H1 (cell line): ENCODE measurements around the gene TP53BP2. TPM values are rescaled to one million over a fixed set of nuclear protein-coding genes. Genes with fewer than 3 reads are reported as not detected.

Source experiments
- CTCF ChIA-PET: fragments of 300-600 bp; sonication (Branson Sonifier 250); formaldehyde crosslinking; loops from one replicate; lab custom pipeline; 2021; ENCODE audit not compliant: partially characterized antibody; lab: Charles Lee
- POLR2A ChIA-PET: fragments of 300-600 bp; sonication (Branson Sonifier 250); formaldehyde crosslinking; loops from one replicate; lab custom pipeline; 2021; ENCODE audit warnings: inconsistent platforms; ENCODE audit not compliant: partially characterized antibody; lab: Charles Lee
- DNase-seq, 2 experiments: peaks; one replicate each; pipeline versions ENCODE4 v3.0.0 to v3.0.0-alpha.2; 2010 to 2022; ENCODE audit warnings: low spot score in 2 of 2, low read depth in 1 of 2, mixed read lengths in 1 of 2
- FAIRE-seq: peaks from 2 replicates; lab custom pipeline; 2011; peaks lifted over from hg19 to GRCh38; lab: Jason Lieb, UNC
- H2AFZ ChIP-seq: 2 replicates; pipeline ENCODE4 v1.8.1; 2012; ENCODE audit warnings: low read length, inconsistent platforms
- H2AK5ac ChIP-seq: 2 replicates; pipeline ENCODE4 v1.6.1; 2013; ENCODE audit warnings: low read depth, low read length
- H2BK120ac ChIP-seq: replicated peaks from 2 replicates; pipeline ENCODE3; 2013; ENCODE audit warnings: low read depth, low read length, inconsistent platforms
- H2BK12ac ChIP-seq: 2 replicates; pipeline ENCODE4 v1.6.1; 2013; ENCODE audit warnings: low read depth, low read length
- H2BK15ac ChIP-seq: 2 replicates; pipeline ENCODE4 v1.6.1; 2013; ENCODE audit warnings: low read length
- H2BK20ac ChIP-seq: 2 replicates; pipeline ENCODE4 v1.6.1; 2013; ENCODE audit warnings: low read length
- H2BK5ac ChIP-seq: 2 replicates; pipeline ENCODE4 v1.6.1; 2013; ENCODE audit warnings: low read depth, low read length
- H3K14ac ChIP-seq: 2 replicates; pipeline ENCODE4 v1.6.1; 2013; ENCODE audit warnings: inconsistent platforms; ENCODE audit not compliant: insufficient read length
- H3K18ac ChIP-seq: 2 replicates; pipeline ENCODE4 v1.6.1; 2013; ENCODE audit warnings: low read length; ENCODE audit errors: extremely low read depth
- H3K23ac ChIP-seq: 2 replicates; pipeline ENCODE4 v1.6.1; 2013; ENCODE audit warnings: inconsistent platforms; ENCODE audit not compliant: insufficient read length
- H3K23me2 ChIP-seq: 2 replicates; pipeline ENCODE4 v1.6.1; 2013; ENCODE audit warnings: low read depth, low read length
- H3K27ac ChIP-seq: 2 replicates; pipeline ENCODE4 v1.6.1; 2011; ENCODE audit warnings: low read depth, low read length, inconsistent platforms
- H3K27me3 ChIP-seq, 4 experiments: replicated peaks in 1 of 4; 1 replicate in 1 of 4; 2 replicates in 3 of 4; pipeline versions ENCODE4 v1.6.1 to v1.8.1; 2011 to 2013; ENCODE audit warnings: low read length in 3 of 4, mild to moderate bottlenecking in 3 of 4, inconsistent platforms in 2 of 4, mixed read lengths in 2 of 4, moderate library complexity in 1 of 4; ENCODE audit not compliant: control insufficient read depth in 3 of 4, insufficient read depth in 3 of 4; ENCODE audit errors: extremely low read depth in 1 of 4
- H3K36me3 ChIP-seq, 4 experiments: 2 replicates each; pipeline versions ENCODE4 v1.6.1 to v1.8.1; 2011 to 2013; ENCODE audit warnings: mild to moderate bottlenecking in 4 of 4, low read length in 3 of 4, moderate library complexity in 2 of 4, control low read depth in 1 of 4, inconsistent platforms in 1 of 4; ENCODE audit not compliant: insufficient read depth in 4 of 4, control insufficient read depth in 2 of 4
- H3K4ac ChIP-seq: replicated peaks from 2 replicates; pipeline ENCODE3; 2013; ENCODE audit warnings: low read length, low read depth, mixed read lengths, inconsistent platforms; ENCODE audit not compliant: insufficient read length
- H3K4me1 ChIP-seq, 4 experiments: replicated peaks in 1 of 4; 1 replicate in 1 of 4; 2 replicates in 3 of 4; pipeline versions ENCODE4 v1.6.1 to v1.8.1; 2011 to 2013; ENCODE audit warnings: low read length in 3 of 4, inconsistent platforms in 2 of 4, mixed read lengths in 1 of 4; ENCODE audit not compliant: insufficient read depth in 4 of 4, control insufficient read depth in 3 of 4
- H3K4me2 ChIP-seq, 2 experiments: 2 replicates each; pipeline versions ENCODE4 v1.6.1 to v1.8.1; 2011 to 2013; ENCODE audit warnings: low read depth in 2 of 2, low read length in 2 of 2, control low read depth in 1 of 2, inconsistent platforms in 1 of 2, mild to moderate bottlenecking in 1 of 2; ENCODE audit not compliant: insufficient read depth in 1 of 2
- H3K4me3 ChIP-seq, 4 experiments: fragments of 200-600, 300-600 bp in 1 of 4; sonication (generic), shearing (Covaris generic), sonication (Bioruptor Twin) in 1 of 4; 2 replicates each; pipeline versions ENCODE4 v1.5.1 to v1.8.1; 2011 to 2016; ENCODE audit warnings: low read length in 4 of 4, low read depth in 3 of 4, control low read depth in 2 of 4, inconsistent platforms in 2 of 4, mild to moderate bottlenecking in 2 of 4, mixed read lengths in 1 of 4, moderate library complexity in 1 of 4; ENCODE audit not compliant: insufficient read depth in 2 of 4; ENCODE audit errors: extremely low read depth in 1 of 4
- H3K56ac ChIP-seq: replicated peaks from 2 replicates; pipeline ENCODE3; 2013; ENCODE audit warnings: low read depth, mild to moderate bottlenecking, mixed read lengths, low read length, inconsistent platforms; ENCODE audit not compliant: insufficient read length
- H3K79me1 ChIP-seq: 2 replicates; pipeline ENCODE4 v1.6.1; 2013; ENCODE audit warnings: low read depth, low read length, control low read depth
- H3K79me2 ChIP-seq, 2 experiments: 2 replicates each; pipeline versions ENCODE4 v1.6.1 to v1.8.1; 2012 to 2013; ENCODE audit warnings: low read length in 2 of 2, mild to moderate bottlenecking in 2 of 2, inconsistent platforms in 1 of 2; ENCODE audit not compliant: insufficient read depth in 2 of 2, control insufficient read depth in 1 of 2
- H3K9ac ChIP-seq, 4 experiments: replicated peaks in 1 of 4; 1 replicate in 1 of 4; 2 replicates in 3 of 4; pipeline versions ENCODE4 v1.6.1 to v1.8.1; 2011 to 2013; ENCODE audit warnings: low read depth in 3 of 4, low read length in 3 of 4, control low read depth in 2 of 4, mild to moderate bottlenecking in 2 of 4, moderate library complexity in 2 of 4, inconsistent platforms in 1 of 4; ENCODE audit errors: extremely low read depth in 1 of 4
- H3K9me3 ChIP-seq, 2 experiments: 2 replicates each; pipeline versions ENCODE4 v1.6.1 to v1.8.1; 2012 to 2013; ENCODE audit warnings: mild to moderate bottlenecking in 2 of 2, moderate library complexity in 2 of 2, control low read depth in 1 of 2, inconsistent platforms in 1 of 2, low read depth in 1 of 2, low read length in 1 of 2, mixed read lengths in 1 of 2; ENCODE audit not compliant: insufficient read depth in 2 of 2
- H4K20me1 ChIP-seq, 2 experiments: replicated peaks in 1 of 2; 2 replicates each; pipeline versions ENCODE3 to v1.8.1; 2011 to 2013; ENCODE audit warnings: inconsistent platforms in 2 of 2, low read length in 2 of 2, mild to moderate bottlenecking in 1 of 2; ENCODE audit not compliant: insufficient read depth in 2 of 2, control insufficient read depth in 1 of 2
- H4K5ac ChIP-seq: 2 replicates; pipeline ENCODE4 v1.6.1; 2013; ENCODE audit warnings: low read length, low read depth, mixed read lengths, inconsistent platforms; ENCODE audit not compliant: insufficient read length
- H4K8ac ChIP-seq: 2 replicates; pipeline ENCODE4 v1.8.0; 2013; ENCODE audit warnings: mild to moderate bottlenecking, moderate library complexity, low read length, inconsistent platforms; ENCODE audit not compliant: insufficient read depth; ENCODE audit errors: extremely low read depth
- H4K91ac ChIP-seq: replicated peaks from 2 replicates; pipeline ENCODE3; 2013; ENCODE audit warnings: low read length, mixed read lengths, inconsistent platforms; ENCODE audit not compliant: insufficient read length
- CBX5 ChIP-seq: fragments of 300-800, 300-1000 bp; sonication (generic); IDR thresholded peaks from 2 replicates; pipeline ENCODE4 v1.7.1; 2016; ENCODE audit warnings: antibody characterized with exemption, low read length, low read depth
- GABPA ChIP-seq: IDR thresholded peaks from 2 replicates; pipeline ENCODE4 v1.6.1; 2011; ENCODE audit warnings: mild to moderate bottlenecking, low read length, moderate library complexity, borderline replicate concordance; ENCODE audit not compliant: insufficient read depth
- HDAC2 ChIP-seq, 2 experiments: fragments of 300-600 bp in 1 of 2; sonication (generic) in 1 of 2; IDR thresholded peaks; 2 replicates each; pipeline ENCODE4 v1.6.1; 2011 to 2012; ENCODE audit warnings: low read depth in 2 of 2, low read length in 2 of 2, mild to moderate bottlenecking in 2 of 2, moderate library complexity in 2 of 2, borderline replicate concordance in 1 of 2, inconsistent platforms in 1 of 2
- MAFK ChIP-seq: IDR thresholded peaks from 2 replicates; pipeline ENCODE4 v1.6.1; 2012; ENCODE audit warnings: low read depth, mild to moderate bottlenecking, improper control_type of control experiment, low read length
- NANOG ChIP-seq: IDR thresholded peaks from 2 replicates; pipeline ENCODE4 v1.6.1; 2011; ENCODE audit warnings: low read length, low read depth, mild to moderate bottlenecking, inconsistent platforms; ENCODE audit not compliant: insufficient read depth, poor library complexity, severe bottlenecking
- POLR2A ChIP-seq, 2 experiments: IDR thresholded peaks; 1 replicate in 1 of 2; 2 replicates in 1 of 2; pipeline ENCODE4 v1.6.1; 2011; ENCODE audit warnings: low read depth in 2 of 2, low read length in 2 of 2, mild to moderate bottlenecking in 2 of 2; ENCODE audit errors: control extremely low read depth in 1 of 2
- SIX5 ChIP-seq: IDR thresholded peaks from 2 replicates; pipeline ENCODE4 v1.6.1; 2011; ENCODE audit warnings: mild to moderate bottlenecking, low read depth, low read length
- SP4 ChIP-seq: IDR thresholded peaks from 2 replicates; pipeline ENCODE4 v1.6.1; 2012; ENCODE audit warnings: low read length, inconsistent platforms
- SRF ChIP-seq: IDR thresholded peaks from 2 replicates; pipeline ENCODE4 v1.6.1; 2011; ENCODE audit warnings: mild to moderate bottlenecking, low read depth, low read length, moderate library complexity
- SUZ12 ChIP-seq: fragments of 200-600 bp; sonication (generic); IDR thresholded peaks from 2 replicates; pipeline ENCODE4 v1.6.1; 2012; ENCODE audit warnings: mild to moderate bottlenecking, inconsistent platforms, low read length, moderate library complexity, mixed read lengths
- TAF7 ChIP-seq: optimal IDR thresholded peaks from 2 replicates; pipeline ENCODE3; 2011; ENCODE audit warnings: low read depth, mild to moderate bottlenecking, inconsistent platforms, low read length, moderate library complexity, borderline replicate concordance
- TBP ChIP-seq: IDR thresholded peaks from 2 replicates; pipeline ENCODE4 v1.6.1; 2011; ENCODE audit warnings: low read depth, low read length, improper control_type of control experiment
- TCF12 ChIP-seq: IDR thresholded peaks from 2 replicates; pipeline ENCODE4 v1.6.1; 2011; ENCODE audit warnings: low read depth, mild to moderate bottlenecking, low read length
- TEAD4 ChIP-seq: IDR thresholded peaks from 2 replicates; pipeline ENCODE4 v1.6.1; 2012; ENCODE audit warnings: low read depth, low read length, inconsistent platforms, mixed read lengths
- polyA plus RNA-seq, 7 experiments: library from polyadenylated mRNA; depleted of rRNA in 3 of 7; stranded (reverse) in 5 of 7; unstranded in 2 of 7; fragments of >200 nt in 5 of 7; fragments of 200-250 nt in 2 of 7; gene quantifications; 1 replicate in 5 of 7; 2 replicates in 1 of 7; 4 replicates in 1 of 7; pipeline versions ENCODE4 v1.2.1 to v1.2.3, GENCODE V29; 2011 to 2013; ENCODE audit warnings: missing spikeins in 2 of 7, mixed read lengths in 2 of 7
- total RNA-seq: library from RNA; stranded (reverse); fragmentation: NEBNext Ultra II Directional; extraction: Animal tissue kit (Norgen Biotek cat#: 25700); gene quantifications from 2 replicates; pipeline ENCODE4 v1.2.1, GENCODE V29; 2021
- TF ChIP-seq, protein P1 (sequence below): IDR thresholded peaks from 2 replicates; pipeline ENCODE4 v1.6.1; 2011; ENCODE audit warnings: low read length, improper control_type of control experiment

The TP53BP2 gene
- total and polyA plus RNA-seq, 2 of the 8 experiments (the other 6 are each of a cell fraction or from before 2014, with no cell fraction given) = 18.0 to 38.7 TPM

DNA sequence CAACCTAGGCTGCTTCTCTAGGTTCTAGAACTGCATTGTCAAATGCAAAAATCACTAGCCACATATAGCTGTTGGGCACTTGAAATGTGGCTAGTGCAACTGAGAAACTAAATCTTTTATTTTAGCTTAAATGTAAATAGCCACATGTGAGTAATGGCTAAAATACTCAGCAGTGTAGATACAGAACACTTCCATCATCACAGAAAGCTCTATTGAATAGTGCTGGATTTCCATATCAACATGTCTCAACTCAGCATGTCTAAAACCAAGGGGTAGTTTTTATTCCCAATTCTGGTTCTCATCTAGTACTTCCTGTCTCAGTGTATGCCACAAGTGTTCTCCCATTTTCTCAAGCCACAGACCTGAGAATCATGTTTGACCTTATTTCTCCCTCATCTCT is 7.5 kb upstream of the TP53BP2 start:
- Histone ChIP-seq H2BK5ac (no peak overlapping the region), H3K14ac (no peak overlapping the region), H2BK15ac (no peak overlapping the region), H3K27ac (no peak overlapping the region), H4K91ac (no peak overlapping the region), H3K79me1 (no peaks in the 10 kb centered on the region; the same call in 1 of the 2 replicates), H3K23me2 (no peaks in the 10 kb centered on the region), H2BK20ac (no peak overlapping the region), H4K20me1 (no peaks in the 10 kb centered on the region), H3K27me3 (no peaks in the 10 kb centered on the region), H4K5ac (no peak overlapping the region), H3K56ac (no peak overlapping the region), H3K9ac (no peak overlapping the region), H2AFZ (no peak overlapping the region), H3K9me3 (no peaks in the 10 kb centered on the region), H3K18ac (no peak overlapping the region), H3K79me2 (no peaks in the 10 kb centered on the region), H2BK12ac (no peak overlapping the region), H3K4me1 (no peaks in the 10 kb centered on the region), H3K4ac (no peak overlapping the region), H2BK120ac (no peak overlapping the region), H2AK5ac (no peak overlapping the region), H3K23ac (no peak overlapping the region), H4K8ac (no peak overlapping the region), H3K4me2 (no peak overlapping the region), H3K4me3 (no peak overlapping the region), H3K36me3 (no peaks in the 10 kb centered on the region)
- DNase-seq (no peak), FAIRE-seq (no peak)
- CTCF ChIA-PET = interaction anchor here (0.7 to 0.9 kb wide), 3 partner anchors 13 to 32 kb away, joined by 3 to 4 read pairs (median 4); no protein-coding TSS in a partner anchor
- no peak for TF ChIP-seq GABPA
- TF ChIP-seq, protein P1, sequence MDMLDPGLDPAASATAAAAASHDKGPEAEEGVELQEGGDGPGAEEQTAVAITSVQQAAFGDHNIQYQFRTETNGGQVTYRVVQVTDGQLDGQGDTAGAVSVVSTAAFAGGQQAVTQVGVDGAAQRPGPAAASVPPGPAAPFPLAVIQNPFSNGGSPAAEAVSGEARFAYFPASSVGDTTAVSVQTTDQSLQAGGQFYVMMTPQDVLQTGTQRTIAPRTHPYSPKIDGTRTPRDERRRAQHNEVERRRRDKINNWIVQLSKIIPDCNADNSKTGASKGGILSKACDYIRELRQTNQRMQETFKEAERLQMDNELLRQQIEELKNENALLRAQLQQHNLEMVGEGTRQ = no peak
- no peak for TF ChIP-seq TEAD4
- TF ChIP-seq NANOG = no peak
- TF ChIP-seq TBP = no peak
- no peak for TF ChIP-seq SRF
- TF ChIP-seq CBX5 = no peak
- TF ChIP-seq SP4 = no peak
- TF ChIP-seq TAF7 = no peak
- TF ChIP-seq SIX5 = no peak
- no peak for TF ChIP-seq HDAC2 (IDR thresholded peaks at IDR 0.05; ENCODE audit: borderline replicate concordance in 1 of 2, low read depth in 2 of 2, low read length in 2 of 2)
- no peak for TF ChIP-seq POLR2A (IDR thresholded peaks at IDR 0.05; ENCODE audit: control extremely low read depth in 1 of 2, low read depth in 2 of 2, low read length in 2 of 2)
- no peak for TF ChIP-seq MAFK
- TF ChIP-seq SUZ12 = no peak
- no peak for TF ChIP-seq TCF12
- POLR2A ChIA-PET = interaction anchor here (2.1 kb wide), 1 partner anchor 8 kb away, joined by 4 read pairs; no protein-coding TSS in a partner anchor
